Testis (tissue), 2 donors: ENCODE data around the gene PCBP3.

ENCODE experiments used
- POLR2A ChIP-seq: fragments of 450-650 bp; IDR thresholded peaks from one replicate; pipeline ENCODE4 v1.6.1; 2017; ENCODE audit warnings: antibody characterized with exemption, mild to moderate bottlenecking, moderate library complexity
- TF ChIP-seq, protein P1 (sequence below), 3 experiments: fragments of 450-650 bp in 2 of 3; fragments of 200-600 bp in 1 of 3; sonication (generic) in 1 of 3; IDR thresholded peaks; one replicate each; pipeline ENCODE4 v1.5.1; 2016 to 2019; ENCODE audit warnings: antibody characterized with exemption in 3 of 3, mild to moderate bottlenecking in 2 of 3, moderate library complexity in 1 of 3

DNA sequence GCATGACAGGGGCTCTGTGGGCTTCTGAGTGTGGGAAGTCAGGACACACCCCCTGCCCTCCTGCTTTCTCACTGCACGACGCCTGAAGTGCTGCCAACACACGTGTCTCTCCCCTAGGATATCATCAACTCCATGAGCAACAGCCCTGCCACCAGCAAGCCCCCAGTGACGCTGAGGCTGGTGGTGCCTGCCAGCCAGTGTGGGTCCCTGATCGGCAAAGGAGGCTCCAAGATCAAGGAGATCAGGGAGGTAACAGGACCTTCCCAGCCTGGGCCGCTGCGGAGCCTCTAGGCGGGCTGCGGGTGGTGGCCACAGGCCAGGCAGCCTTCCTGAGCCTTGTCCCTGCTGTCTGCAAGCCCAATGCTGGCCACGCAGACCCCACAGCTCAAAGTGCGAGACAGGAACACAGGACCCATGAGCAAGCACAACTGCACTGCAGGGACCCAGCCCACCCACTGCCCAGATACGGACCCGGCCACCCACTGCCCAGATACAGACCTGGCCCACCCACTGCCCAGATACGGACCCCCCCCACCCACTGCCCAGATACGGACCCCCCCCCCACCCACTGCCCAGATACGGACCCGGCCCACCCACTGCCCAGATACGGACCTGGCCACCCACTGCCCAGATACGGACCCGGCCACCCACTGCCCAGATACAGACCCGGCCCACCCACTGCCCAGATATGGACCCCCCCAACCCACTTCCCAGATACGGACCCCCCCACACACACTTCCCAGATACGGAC is 265.9 kb downstream of the PCBP3 start:
- TF ChIP-seq, protein P1, sequence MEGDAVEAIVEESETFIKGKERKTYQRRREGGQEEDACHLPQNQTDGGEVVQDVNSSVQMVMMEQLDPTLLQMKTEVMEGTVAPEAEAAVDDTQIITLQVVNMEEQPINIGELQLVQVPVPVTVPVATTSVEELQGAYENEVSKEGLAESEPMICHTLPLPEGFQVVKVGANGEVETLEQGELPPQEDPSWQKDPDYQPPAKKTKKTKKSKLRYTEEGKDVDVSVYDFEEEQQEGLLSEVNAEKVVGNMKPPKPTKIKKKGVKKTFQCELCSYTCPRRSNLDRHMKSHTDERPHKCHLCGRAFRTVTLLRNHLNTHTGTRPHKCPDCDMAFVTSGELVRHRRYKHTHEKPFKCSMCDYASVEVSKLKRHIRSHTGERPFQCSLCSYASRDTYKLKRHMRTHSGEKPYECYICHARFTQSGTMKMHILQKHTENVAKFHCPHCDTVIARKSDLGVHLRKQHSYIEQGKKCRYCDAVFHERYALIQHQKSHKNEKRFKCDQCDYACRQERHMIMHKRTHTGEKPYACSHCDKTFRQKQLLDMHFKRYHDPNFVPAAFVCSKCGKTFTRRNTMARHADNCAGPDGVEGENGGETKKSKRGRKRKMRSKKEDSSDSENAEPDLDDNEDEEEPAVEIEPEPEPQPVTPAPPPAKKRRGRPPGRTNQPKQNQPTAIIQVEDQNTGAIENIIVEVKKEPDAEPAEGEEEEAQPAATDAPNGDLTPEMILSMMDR (IDR thresholded peaks at IDR 0.05) = no peak
- TF ChIP-seq POLR2A = no peak
